ENCODE measurements around the gene ACTR1B. TPM values are rescaled to one million over a fixed set of nuclear protein-coding genes. Genes with fewer than 3 reads are reported as not detected.
"Not testable (repeated sequence)": the region's sequence is repeated elsewhere in the genome, so short reads cannot be mapped to it uniquely, and the experiment has no call there.

The ACTR1B gene
- total and polyA plus RNA-seq, 2 experiments from 2014 or later, result 27.2 to 42.5 TPM

DNA sequence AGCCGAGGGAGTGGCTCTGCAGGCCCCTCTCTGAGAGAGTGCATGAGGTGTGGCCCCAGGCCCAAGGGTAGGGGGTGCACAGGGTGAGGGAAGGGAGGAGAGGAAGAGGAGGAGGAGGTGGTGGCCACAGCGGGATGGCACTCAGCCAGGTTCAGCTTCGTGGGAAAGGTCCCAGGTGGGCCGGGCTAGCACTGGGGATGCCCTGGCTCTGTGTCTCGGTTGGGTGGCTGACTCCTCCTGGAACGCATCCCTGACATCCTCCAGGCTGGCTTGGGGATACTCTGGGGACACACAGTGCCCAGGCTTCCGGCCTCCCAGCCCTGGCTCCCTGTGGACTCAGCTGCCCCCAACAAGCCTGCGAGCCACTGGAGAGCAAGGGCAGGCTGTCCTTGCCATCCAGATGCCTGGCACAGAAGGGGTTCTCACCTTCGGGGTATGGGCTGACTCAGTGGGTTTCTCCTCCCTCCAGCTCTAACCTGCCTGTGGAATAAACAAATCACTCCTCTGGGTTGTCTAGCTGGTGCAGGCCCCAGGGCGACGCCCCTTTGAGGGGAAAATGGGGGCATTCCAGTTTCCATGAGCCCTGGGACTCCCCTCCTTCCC is 49.0 kb upstream of the ACTR1B start:
- H4K20me1 ChIP-seq (replicated peaks; ENCODE audit: insufficient read depth), result no peaks in the 10 kb centered on the region
- Mint-ChIP-seq H3K27me3 (ENCODE audit: insufficient read depth, low read depth, poor library complexity) (peaks cover 7% of the 10 kb centered on the region), H3K4me1 (peaks cover 6% of the 10 kb centered on the region), H3K9me3 (no peaks in the 10 kb centered on the region; the same call in 2 of the 3 replicates), H3K4me3 (no peak overlapping the region), H3K36me3 (ENCODE audit: low read depth) (peaks cover 2% of the 10 kb centered on the region; the same call in 2 of the 3 replicates), H3K27ac (no peak overlapping the region)
- no peaks in the 10 kb centered on the region for H3K9me2 ChIP-seq (ENCODE audit: insufficient read depth)
- H3K36me3 ChIP-seq (ENCODE audit: insufficient read depth), result no peaks in the 10 kb centered on the region
- H3F3A ChIP-seq (replicated peaks; ENCODE audit: low read depth), result no peaks in the 10 kb centered on the region
- H3K4me2 ChIP-seq, result no peak overlapping the region
- peak overlapping the region; percentile 47; the same call in 1 of the 2 replicates for H2AFZ ChIP-seq
- no peaks in the 10 kb centered on the region for H3K4me1 ChIP-seq (ENCODE audit: insufficient read depth)
- no peaks in the 10 kb centered on the region for H3K27me3 ChIP-seq (ENCODE audit: insufficient read depth)
- H3K79me2 ChIP-seq (replicated peaks; ENCODE audit: insufficient read depth), result no peaks in the 10 kb centered on the region
- H3K27ac ChIP-seq (ENCODE audit: low read depth), result no peak overlapping the region
- TF ChIP-seq EZH2 (IDR thresholded peaks at IDR 0.05; ENCODE audit: low read depth, unreplicated experiment) (no peak), EZH2phosphoT487 (IDR thresholded peaks at IDR 0.05; ENCODE audit: unreplicated experiment) (no peak), ZNF331 (CRISPR knock-in tag; IDR thresholded peaks at IDR 0.05; ENCODE audit: low read depth) (no peak), ETS1 (IDR thresholded peaks at IDR 0.05) (no peak), REST (IDR thresholded peaks at IDR 0.05; ENCODE audit: unreplicated experiment) (no peak), CTCF (conservative IDR thresholded peaks at IDR 0.05; ENCODE audit: low read depth in 2 of 2) (no peak)
- no peak overlapping the region for H3K4me3 ChIP-seq
- ATAC-seq (no peak), DNase-seq (ENCODE audit: low spot score) (no peak)

DNA sequence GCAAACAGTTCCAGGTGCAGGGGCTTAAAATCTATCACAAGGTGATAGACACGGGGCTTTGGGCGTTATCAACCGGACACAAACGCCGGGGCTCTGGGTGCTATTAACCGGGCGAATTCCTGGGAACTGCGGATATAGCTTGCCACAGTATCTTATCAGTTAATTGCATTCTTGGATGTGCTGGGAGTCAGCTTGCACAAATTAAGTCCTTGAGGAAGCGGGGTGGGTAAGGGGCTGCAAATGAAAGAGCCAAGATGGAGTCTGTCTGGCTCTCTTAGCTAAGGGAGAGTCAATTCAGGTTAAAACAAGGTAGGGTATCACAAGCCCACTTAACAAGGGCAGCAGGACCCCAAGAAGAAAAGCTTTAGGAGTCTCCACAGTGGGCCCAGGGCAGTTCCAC is 48.3 kb upstream of the ACTR1B start:
- not testable (repeated sequence) for H3K27ac Mint-ChIP-seq; H3K4me3 ChIP-seq; H3K9me2 ChIP-seq (ENCODE audit: insufficient read depth); DNase-seq (ENCODE audit: low spot score); H3K4me2 ChIP-seq; H3K36me3 Mint-ChIP-seq (ENCODE audit: low read depth); H3K79me2 ChIP-seq (replicated peaks; ENCODE audit: insufficient read depth); H3K36me3 ChIP-seq (ENCODE audit: insufficient read depth); H3K4me3 Mint-ChIP-seq; H3K27me3 ChIP-seq (ENCODE audit: insufficient read depth); H3K27ac ChIP-seq (ENCODE audit: low read depth); H3K4me1 ChIP-seq (ENCODE audit: insufficient read depth); H3K27me3 Mint-ChIP-seq (ENCODE audit: insufficient read depth, low read depth, poor library complexity); H2AFZ ChIP-seq; H3K9me3 Mint-ChIP-seq; H4K20me1 ChIP-seq (replicated peaks; ENCODE audit: insufficient read depth); H3K4me1 Mint-ChIP-seq; H3F3A ChIP-seq (replicated peaks; ENCODE audit: low read depth); ATAC-seq

All from GM23338 (cell line).